WERI-Rb-1 (cell line): ENCODE results near the gene SELENON.

Experiments used
- DNase-seq: peaks from one replicate; pipeline ENCODE4 v3.0.0-alpha.2; 2020
- H3K27ac ChIP-seq: fragments of 250-450 bp; sonication (Bioruptor Pico); 2 replicates; pipeline ENCODE4 v1.5.1; 2020; ENCODE audit warnings: mild to moderate bottlenecking, moderate library complexity
- H3K27me3 ChIP-seq: fragments of 250-450 bp; sonication (Bioruptor Pico); 2 replicates; pipeline ENCODE4 v1.5.1; 2021; ENCODE audit warnings: mild to moderate bottlenecking, low read depth, moderate library complexity; ENCODE audit not compliant: insufficient read depth, severe bottlenecking
- H3K36me3 ChIP-seq: fragments of 250-450 bp; sonication (Bioruptor Pico); 2 replicates; pipeline ENCODE4 v1.5.1; 2020; ENCODE audit warnings: mild to moderate bottlenecking, moderate library complexity
- H3K4me3 ChIP-seq: 2 replicates; pipeline ENCODE4 v1.5.1; 2011; ENCODE audit warnings: low read depth, mild to moderate bottlenecking, control low read depth, low read length
- H3K9me3 ChIP-seq: fragments of 250-450 bp; sonication (Bioruptor Pico); 2 replicates; pipeline ENCODE4 v1.5.1; 2021; ENCODE audit warnings: mild to moderate bottlenecking, moderate library complexity; ENCODE audit not compliant: severe bottlenecking
- TF ChIP-seq, protein P1 (sequence below): IDR thresholded peaks from 2 replicates; pipeline ENCODE4 v1.5.1; 2011; ENCODE audit warnings: low read depth, mild to moderate bottlenecking, control low read depth, inconsistent platforms, low read length

Gene SELENON

DNA sequence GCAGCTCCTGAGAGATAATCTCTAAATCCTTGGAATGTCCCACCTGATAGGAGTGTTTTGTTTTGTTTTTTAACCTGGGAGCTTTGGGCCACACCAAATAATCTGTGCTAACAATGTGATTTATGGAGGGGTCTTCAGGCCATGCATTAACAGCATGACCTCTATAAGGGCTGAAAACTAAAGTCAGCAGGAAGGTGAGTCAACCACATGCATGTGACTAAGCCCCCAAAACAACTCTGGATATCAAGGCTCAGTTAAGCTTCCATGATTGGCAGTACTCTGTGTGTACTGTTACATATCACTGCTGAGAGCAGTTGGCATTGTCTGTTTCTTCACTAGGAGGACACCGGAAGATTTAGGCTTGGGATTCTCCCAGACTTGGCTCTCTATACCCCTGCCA is 48.5 kb downstream of the SELENON start:
- Histone ChIP-seq H3K27me3 (no peaks in the 10 kb centered on the region), H3K4me3 (no peak overlapping the region), H3K27ac (no peak overlapping the region), H3K36me3 (no peaks in the 10 kb centered on the region; the same call in 1 of the 2 replicates), H3K9me3 (no peaks in the 10 kb centered on the region)
- DNase-seq, result no peak
- TF ChIP-seq, protein P1, sequence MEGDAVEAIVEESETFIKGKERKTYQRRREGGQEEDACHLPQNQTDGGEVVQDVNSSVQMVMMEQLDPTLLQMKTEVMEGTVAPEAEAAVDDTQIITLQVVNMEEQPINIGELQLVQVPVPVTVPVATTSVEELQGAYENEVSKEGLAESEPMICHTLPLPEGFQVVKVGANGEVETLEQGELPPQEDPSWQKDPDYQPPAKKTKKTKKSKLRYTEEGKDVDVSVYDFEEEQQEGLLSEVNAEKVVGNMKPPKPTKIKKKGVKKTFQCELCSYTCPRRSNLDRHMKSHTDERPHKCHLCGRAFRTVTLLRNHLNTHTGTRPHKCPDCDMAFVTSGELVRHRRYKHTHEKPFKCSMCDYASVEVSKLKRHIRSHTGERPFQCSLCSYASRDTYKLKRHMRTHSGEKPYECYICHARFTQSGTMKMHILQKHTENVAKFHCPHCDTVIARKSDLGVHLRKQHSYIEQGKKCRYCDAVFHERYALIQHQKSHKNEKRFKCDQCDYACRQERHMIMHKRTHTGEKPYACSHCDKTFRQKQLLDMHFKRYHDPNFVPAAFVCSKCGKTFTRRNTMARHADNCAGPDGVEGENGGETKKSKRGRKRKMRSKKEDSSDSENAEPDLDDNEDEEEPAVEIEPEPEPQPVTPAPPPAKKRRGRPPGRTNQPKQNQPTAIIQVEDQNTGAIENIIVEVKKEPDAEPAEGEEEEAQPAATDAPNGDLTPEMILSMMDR, result no peak

DNA sequence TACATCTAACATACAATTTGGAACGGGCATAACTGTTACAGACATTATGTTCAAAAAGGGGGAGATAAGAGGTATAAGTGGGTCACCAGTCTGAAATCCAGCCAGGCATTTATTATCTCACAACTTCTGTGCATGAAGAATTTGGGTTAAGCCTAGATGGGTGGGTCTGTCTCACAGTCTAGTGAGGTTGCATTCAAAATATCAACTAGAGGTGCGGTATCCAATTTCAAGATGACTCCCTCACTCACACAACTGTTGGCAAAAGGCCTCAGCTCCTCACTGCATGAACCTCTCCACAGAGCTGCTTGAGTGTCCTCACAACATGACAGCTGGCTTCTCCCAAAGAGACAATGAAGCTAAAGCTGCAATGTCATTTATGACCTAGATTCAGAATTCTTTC is 54.6 kb downstream of the SELENON start:
- H3K4me3 ChIP-seq, result no peak overlapping the region
- TF ChIP-seq, protein P1, result no peak
- no peak overlapping the region for H3K27ac ChIP-seq
- no peaks in the 10 kb centered on the region for H3K27me3 ChIP-seq
- H3K36me3 ChIP-seq, result no peaks in the 10 kb centered on the region; the same call in 1 of the 2 replicates
- no peak for DNase-seq
- no peaks in the 10 kb centered on the region for H3K9me3 ChIP-seq

DNA sequence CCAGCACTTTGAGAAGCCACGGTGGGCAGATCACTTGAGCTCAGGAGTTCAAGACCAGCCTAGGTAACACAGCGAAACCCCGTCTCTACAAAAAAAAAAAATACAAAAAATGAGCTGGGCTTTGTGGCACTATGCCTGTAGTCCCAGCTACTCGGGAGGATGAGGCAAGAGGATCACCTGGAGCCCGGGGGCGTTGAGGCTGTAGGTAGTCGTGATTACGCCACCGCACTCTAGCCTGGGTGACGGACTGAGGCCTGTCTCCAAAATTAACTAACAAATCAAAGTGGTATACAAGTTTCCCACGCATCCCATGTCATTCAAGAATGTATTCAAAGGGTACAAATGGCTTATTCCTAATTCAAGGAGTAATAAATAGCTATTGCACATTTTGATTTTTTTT is 56.9 kb downstream of the SELENON start:
- no peak overlapping the region for H3K4me3 ChIP-seq
- TF ChIP-seq, protein P1, result no peak
- no peak overlapping the region for H3K27ac ChIP-seq
- H3K9me3 ChIP-seq, result no peaks in the 10 kb centered on the region
- no peaks in the 10 kb centered on the region; the same call in 1 of the 2 replicates for H3K36me3 ChIP-seq
- DNase-seq, result no peak
- H3K27me3 ChIP-seq, result no peaks in the 10 kb centered on the region

DNA sequence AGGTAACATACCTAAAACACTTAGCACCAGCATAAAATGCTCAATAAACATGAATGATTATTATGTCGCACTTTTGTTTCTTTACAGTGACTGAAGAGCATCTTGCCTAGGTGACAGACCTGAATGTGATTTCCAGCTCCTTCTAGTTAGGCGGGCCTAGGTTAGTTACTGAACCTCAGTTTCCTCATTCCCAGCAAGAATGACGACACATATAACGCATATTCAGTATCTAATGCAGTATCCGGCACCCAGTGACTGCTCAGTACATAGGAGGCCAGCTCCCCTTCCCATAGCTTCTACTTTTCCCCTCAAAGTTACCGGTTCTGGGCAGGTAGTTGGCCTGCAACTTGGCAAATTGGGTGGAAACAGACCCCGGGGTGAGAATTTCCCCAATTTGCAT is 58.5 kb downstream of the SELENON start:
- DNase-seq, result no peak
- Histone ChIP-seq H3K36me3 (peaks cover 13% of the 10 kb centered on the region), H3K9me3 (no peaks in the 10 kb centered on the region), H3K27me3 (no peaks in the 10 kb centered on the region), H3K27ac (peak overlapping the region; percentile 70), H3K4me3 (peak overlapping the region; percentile 85)
- TF ChIP-seq, protein P1, result no peak

DNA sequence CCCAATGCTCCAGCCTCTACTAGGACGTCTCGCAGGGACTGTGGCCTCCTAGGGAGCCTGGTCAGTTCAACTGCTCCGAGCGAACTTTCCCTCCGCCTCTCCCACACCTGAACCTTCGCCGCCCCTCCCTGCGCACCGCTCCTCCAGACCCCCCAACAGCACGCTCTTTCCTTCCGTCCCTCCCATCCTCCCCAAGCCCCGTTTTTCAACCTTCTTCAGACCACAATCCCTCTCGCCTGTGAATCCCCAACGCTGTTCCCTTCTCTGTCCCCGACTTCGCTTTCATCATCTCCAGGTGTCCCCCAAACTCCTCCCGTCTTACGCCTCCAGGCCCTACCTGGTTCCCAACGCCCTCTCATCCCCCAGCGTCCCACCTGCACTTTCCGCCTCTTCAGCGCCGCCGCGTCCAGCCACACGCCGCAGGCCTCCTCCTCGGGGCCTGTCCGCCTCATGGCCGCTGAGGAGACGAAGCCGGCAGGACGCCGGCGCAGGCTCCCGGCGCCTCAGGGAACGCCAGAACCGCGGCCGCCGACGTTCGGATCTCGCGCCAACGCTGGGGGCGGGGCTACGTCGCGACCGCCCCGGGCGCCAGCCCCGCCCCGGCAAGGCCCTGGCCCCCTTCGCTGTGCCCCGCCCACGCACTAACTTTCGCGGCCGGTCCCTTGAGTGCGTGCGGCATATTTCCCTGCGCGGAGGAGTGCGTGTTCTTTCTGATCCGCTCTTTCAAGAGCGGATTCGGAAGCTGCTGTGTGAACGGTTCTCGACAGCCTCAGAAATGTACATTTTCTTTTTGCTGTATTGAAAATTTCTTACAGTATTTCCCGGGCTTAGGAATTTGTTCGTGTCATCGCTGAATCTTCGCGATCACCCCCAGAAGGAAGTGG is 59.2 kb downstream of the SELENON start, which contains the start of gene AUNIP:
Gene AUNIP (minus strand): TSS at position 552 of the 884 bp plus-strand sequence. CDS start 100 bp downstream, at position 452.
- TF ChIP-seq, protein P1, result no peak
- no peaks in the 10 kb centered on the region for H3K27me3 ChIP-seq
- peak; percentile 84 for DNase-seq

More for the DNA sequence above, 59.2 kb downstream of the SELENON start, which contains the start of gene AUNIP:
- no peaks in the 10 kb centered on the region for H3K9me3 ChIP-seq
- H3K27ac ChIP-seq, result peak within 1 kb of the TSS; percentile 70
- peak within 1 kb of the TSS; percentile 85 for H3K4me3 ChIP-seq
- peaks cover 14% of the 10 kb centered on the region for H3K36me3 ChIP-seq
